Measurements from ENCODE around the gene ZNF621. TPM values are rescaled to one million over a fixed set of nuclear protein-coding genes. Genes with fewer than 3 reads are reported as not detected.

The ZNF621 gene
- polyA plus RNA-seq, 3 donors: 22.9 to 24.8 (median 23.5) TPM

Other genes starting within 250 kb of the ZNF621 start
- 100 to 1,000 TPM; 125 to 133 (median 125) TPM for gene EIF1B, start 215.3 kb upstream of the ZNF621 start, polyA plus RNA-seq (ENCODE audit: insufficient read length in 3 of 3)
- 1 to 10 TPM; 1.8 to 2.2 (median 1.9) TPM for gene ENTPD3, start 137.8 kb upstream of the ZNF621 start, polyA plus RNA-seq (ENCODE audit: insufficient read length in 3 of 3)
- gene RPL14, start 67.6 kb upstream of the ZNF621 start, polyA plus RNA-seq (ENCODE audit: insufficient read length in 3 of 3): 1,000 to 10,000 TPM; 1,850 to 1,900 (median 1,876) TPM
- 1 to 10 TPM; 7.2 to 7.6 (median 7.3) TPM for gene ZNF619, start 47.8 kb upstream of the ZNF621 start, polyA plus RNA-seq (ENCODE audit: insufficient read length in 3 of 3)
- gene ZNF620, start 18.9 kb upstream of the ZNF621 start, polyA plus RNA-seq (ENCODE audit: insufficient read length in 3 of 3): 10 to 100 TPM in 2 of 3 donors, 1 to 10 TPM in 1; 9.6 to 11.0 (median 10.6) TPM